GM19240 (cell line): ENCODE results near the gene TANGO2.

Experiments used
- DNase-seq: peaks from one replicate; pipeline ENCODE4 v3.0.0; 2011; ENCODE audit warnings: low spot score; ENCODE audit not compliant: insufficient read length

The TANGO2 gene

GRCh38 chr22:20043057-20043996 lies 22.4 kb downstream of the TANGO2 start:
- DNase-seq, result no peak

GRCh38 chr22:20043997-20044342 lies 23.1 kb downstream of the TANGO2 start:
- no peak for DNase-seq

- no peak for DNase-seq
Measured at GRCh38 chr22:20044495-20045151, 23.7 kb downstream of the TANGO2 start.

- no peak for DNase-seq
Measured at GRCh38 chr22:20046730-20047129, 25.8 kb downstream of the TANGO2 start.

- no peak for DNase-seq
Measured at GRCh38 chr22:20051927-20052308, 31.0 kb downstream of the TANGO2 start.

GRCh38 chr22:20052309-20053259 lies 31.7 kb downstream of the TANGO2 start:
- no peak for DNase-seq

GRCh38 chr22:20053407-20054033 lies 32.6 kb downstream of the TANGO2 start:
- DNase-seq, result no peak

- no peak for DNase-seq
Measured at GRCh38 chr22:20054034-20054427, 33.1 kb downstream of the TANGO2 start.

GRCh38 chr22:20054485-20054884 lies 33.6 kb downstream of the TANGO2 start:
- DNase-seq, result no peak

- no peak for DNase-seq
Measured at GRCh38 chr22:20055144-20055543, 34.2 kb downstream of the TANGO2 start.

GRCh38 chr22:20055654-20056053 lies 34.7 kb downstream of the TANGO2 start:
- DNase-seq, result no peak

GRCh38 chr22:20056161-20056560 lies 35.3 kb downstream of the TANGO2 start:
- no peak for DNase-seq

- DNase-seq, result no peak
Measured at GRCh38 chr22:20056696-20057386, 35.9 kb downstream of the TANGO2 start.

- DNase-seq, result no peak
Measured at GRCh38 chr22:20057596-20058268, 36.8 kb downstream of the TANGO2 start.

- no peak for DNase-seq
Measured at GRCh38 chr22:20058989-20059770, 38.3 kb downstream of the TANGO2 start.

GRCh38 chr22:20060700-20061480 lies 40.0 kb downstream of the TANGO2 start:
- DNase-seq, result no peak

GRCh38 chr22:20061481-20061861 lies 40.6 kb downstream of the TANGO2 start:
- no peak for DNase-seq

- DNase-seq, result no peak
Measured at GRCh38 chr22:20062043-20062765, 41.3 kb downstream of the TANGO2 start.
